ENCODE results near the gene PMEPA1.

PMEPA1 gene

DNA sequence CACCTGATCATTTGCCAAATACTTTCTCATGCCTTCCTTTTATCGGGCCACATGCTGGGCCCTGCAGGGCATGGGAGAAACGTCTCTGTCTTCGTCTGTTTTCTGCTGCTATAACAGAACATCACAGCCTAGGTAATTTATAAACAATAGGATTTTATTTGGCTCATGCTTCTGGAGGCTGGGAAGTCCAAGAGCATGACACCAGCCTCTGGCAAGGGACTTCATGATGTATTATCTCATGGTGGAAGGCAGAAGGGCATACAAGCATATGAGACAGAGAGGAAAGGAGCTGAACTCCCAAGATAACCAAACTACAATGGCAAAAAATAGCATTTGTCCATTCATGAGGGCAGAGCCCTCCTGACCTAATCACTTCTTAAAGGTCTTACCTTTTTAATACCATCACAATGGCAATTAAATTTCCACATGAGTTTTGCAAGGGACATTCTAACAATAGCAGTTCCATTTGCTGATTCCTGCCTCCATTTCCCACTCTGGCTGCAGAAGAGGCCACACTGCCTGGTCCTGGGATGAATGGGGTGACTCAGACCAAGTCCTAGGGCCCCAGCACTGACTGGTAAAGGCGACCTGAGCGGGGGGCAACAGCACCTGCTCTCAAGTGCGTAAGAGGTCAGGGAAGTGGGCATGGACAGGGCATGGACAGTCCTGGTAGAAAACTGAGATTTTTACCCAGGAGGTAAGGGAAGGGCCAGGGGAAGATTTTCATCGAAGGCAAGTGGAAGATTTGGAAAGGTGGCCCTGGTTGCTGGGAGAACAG is 84.4 kb downstream of the PMEPA1 start:
- no peak overlapping the region for H3K4me3 ChIP-seq (ENCODE audit: low read depth, low read length)
- TF ChIP-seq ZBTB1 (tag by site-specific recombination; IDR thresholded peaks at IDR 0.05) (no peak), SETDB1 (IDR thresholded peaks at IDR 0.05; ENCODE audit: insufficient read length, low read length) (peak; percentile 59)
- CTCF ChIA-PET, result interaction anchor here (0.8 to 4.6 kb wide), 2 partner anchors 462 to 555 kb away, joined by 4 to 50 read pairs; no protein-coding TSS in a partner anchor
- no peaks in the 10 kb centered on the region for H3K4me1 ChIP-seq (ENCODE audit: control insufficient read depth, insufficient read depth, low read length)
- H3K9me3 ChIP-seq (ENCODE audit: control insufficient read depth, insufficient read depth, low read depth, low read length), result no peaks in the 10 kb centered on the region
- no peak overlapping the region for H3K27ac ChIP-seq (ENCODE audit: extremely low read depth, low read depth, low read length)
- POLR2A ChIA-PET, result no interaction called here
- no peaks in the 10 kb centered on the region for H3K36me3 ChIP-seq (ENCODE audit: control insufficient read depth in 2 of 2, insufficient read depth in 1 of 2, low read length in 2 of 2)

DNA sequence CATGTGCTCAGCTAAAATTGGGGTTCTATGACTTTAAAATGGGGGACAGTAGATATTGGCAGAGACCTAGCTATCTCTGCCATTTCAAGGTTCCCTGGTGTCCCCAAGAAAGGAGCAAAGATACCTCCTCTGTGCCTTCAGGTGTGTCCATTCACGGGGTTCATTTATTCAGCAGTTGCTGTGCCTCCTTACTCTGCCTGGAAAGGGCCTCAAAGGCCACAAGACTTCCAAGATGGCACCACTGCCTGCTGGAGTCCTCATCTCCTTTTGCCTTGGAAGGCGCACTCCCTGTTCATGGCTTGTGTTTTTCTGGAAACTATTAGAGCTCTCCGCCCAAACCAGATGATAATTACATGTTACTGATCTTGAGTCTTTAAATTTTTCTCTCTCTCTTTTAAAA is 85.7 kb downstream of the PMEPA1 start:
- H3K27ac ChIP-seq (ENCODE audit: extremely low read depth, low read depth, low read length), result no peak overlapping the region

More for the DNA sequence above, 85.7 kb downstream of the PMEPA1 start:
- Histone ChIP-seq H3K36me3 (ENCODE audit: control insufficient read depth in 2 of 2, insufficient read depth in 1 of 2, low read length in 2 of 2) (no peaks in the 10 kb centered on the region), H3K4me3 (ENCODE audit: low read depth, low read length) (no peak overlapping the region), H3K4me1 (ENCODE audit: control insufficient read depth, insufficient read depth, low read length) (peaks cover 3% of the 10 kb centered on the region; the same call in 1 of the 2 replicates), H3K9me3 (ENCODE audit: control insufficient read depth, insufficient read depth, low read depth, low read length) (no peaks in the 10 kb centered on the region)
- ChIA-PET CTCF (interaction anchor here (0.7 to 4.6 kb wide), 3 partner anchors 18 to 612 kb away, joined by 3 to 50 read pairs (median 3); no protein-coding TSS in a partner anchor), POLR2A (no interaction called here)
- no peak for TF ChIP-seq BCL11A (tag by site-specific recombination; IDR thresholded peaks at IDR 0.05; ENCODE audit: low read depth)
- TF ChIP-seq ZNF302 (tag by site-specific recombination; IDR thresholded peaks at IDR 0.05; ENCODE audit: low read depth), result no peak
- TF ChIP-seq ZNF292 (tag by site-specific recombination; IDR thresholded peaks at IDR 0.05; ENCODE audit: borderline replicate concordance, low read depth), result no peak
- TF ChIP-seq, protein P1, sequence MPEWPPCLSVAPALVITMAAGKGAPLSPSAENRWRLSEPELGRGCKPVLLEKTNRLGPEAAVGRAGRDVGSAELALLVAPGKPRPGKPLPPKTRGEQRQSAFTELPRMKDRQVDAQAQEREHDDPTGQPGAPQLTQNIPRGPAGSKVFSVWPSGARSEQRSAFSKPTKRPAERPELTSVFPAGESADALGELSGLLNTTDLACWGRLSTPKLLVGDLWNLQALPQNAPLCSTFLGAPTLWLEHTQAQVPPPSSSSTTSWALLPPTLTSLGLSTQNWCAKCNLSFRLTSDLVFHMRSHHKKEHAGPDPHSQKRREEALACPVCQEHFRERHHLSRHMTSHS (tag by site-specific recombination; IDR thresholded peaks at IDR 0.05), result no peak
- TF ChIP-seq, protein P2, sequence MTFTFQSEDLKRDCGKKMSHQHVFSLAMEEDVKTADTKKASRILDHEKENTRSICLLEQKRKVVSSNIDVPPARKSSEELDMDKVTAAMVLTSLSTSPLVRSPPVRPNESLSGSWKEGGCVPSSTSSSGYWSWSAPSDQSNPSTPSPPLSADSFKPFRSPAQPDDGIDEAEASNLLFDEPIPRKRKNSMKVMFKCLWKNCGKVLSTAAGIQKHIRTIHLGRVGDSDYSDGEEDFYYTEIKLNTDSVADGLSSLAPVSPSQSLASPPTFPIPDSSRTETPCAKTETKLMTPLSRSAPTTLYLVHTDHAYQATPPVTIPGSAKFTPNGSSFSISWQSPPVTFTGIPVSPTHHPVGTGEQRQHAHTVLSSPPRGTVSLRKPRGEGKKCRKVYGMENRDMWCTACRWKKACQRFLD (tag by site-specific recombination; IDR thresholded peaks at IDR 0.05), result no peak
- TF ChIP-seq RBAK (tag by site-specific recombination; IDR thresholded peaks at IDR 0.05), result no peak
- TF ChIP-seq MEIS1 (CRISPR knock-in tag; IDR thresholded peaks at IDR 0.05; ENCODE audit: borderline replicate concordance), result no peak
- TF ChIP-seq, protein P3, sequence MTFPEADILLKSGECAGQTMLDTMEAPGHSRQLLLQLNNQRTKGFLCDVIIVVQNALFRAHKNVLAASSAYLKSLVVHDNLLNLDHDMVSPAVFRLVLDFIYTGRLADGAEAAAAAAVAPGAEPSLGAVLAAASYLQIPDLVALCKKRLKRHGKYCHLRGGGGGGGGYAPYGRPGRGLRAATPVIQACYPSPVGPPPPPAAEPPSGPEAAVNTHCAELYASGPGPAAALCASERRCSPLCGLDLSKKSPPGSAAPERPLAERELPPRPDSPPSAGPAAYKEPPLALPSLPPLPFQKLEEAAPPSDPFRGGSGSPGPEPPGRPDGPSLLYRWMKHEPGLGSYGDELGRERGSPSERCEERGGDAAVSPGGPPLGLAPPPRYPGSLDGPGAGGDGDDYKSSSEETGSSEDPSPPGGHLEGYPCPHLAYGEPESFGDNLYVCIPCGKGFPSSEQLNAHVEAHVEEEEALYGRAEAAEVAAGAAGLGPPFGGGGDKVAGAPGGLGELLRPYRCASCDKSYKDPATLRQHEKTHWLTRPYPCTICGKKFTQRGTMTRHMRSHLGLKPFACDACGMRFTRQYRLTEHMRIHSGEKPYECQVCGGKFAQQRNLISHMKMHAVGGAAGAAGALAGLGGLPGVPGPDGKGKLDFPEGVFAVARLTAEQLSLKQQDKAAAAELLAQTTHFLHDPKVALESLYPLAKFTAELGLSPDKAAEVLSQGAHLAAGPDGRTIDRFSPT (tag by site-specific recombination; IDR thresholded peaks at IDR 0.05), result no peak
- no peak for TF ChIP-seq ZNF19 (tag by site-specific recombination; IDR thresholded peaks at IDR 0.05; ENCODE audit: low read depth)
- TF ChIP-seq, protein P4, sequence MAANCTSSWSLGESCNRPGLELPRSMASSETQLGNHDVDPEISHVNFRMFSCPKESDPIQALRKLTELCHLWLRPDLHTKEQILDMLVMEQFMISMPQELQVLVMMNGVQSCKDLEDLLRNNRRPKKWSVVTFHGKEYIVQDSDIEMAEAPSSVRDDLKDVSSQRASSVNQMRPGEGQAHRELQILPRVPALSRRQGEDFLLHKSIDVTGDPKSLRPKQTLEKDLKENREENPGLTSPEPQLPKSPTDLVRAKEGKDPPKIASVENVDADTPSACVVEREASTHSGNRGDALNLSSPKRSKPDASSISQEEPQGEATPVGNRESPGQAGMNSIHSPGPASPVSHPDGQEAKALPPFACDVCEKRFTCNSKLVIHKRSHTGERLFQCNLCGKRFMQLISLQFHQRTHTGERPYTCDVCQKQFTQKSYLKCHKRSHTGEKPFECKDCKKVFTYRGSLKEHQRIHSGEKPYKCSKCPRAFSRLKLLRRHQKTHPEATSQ (tag by site-specific recombination; IDR thresholded peaks at IDR 0.05), result no peak
- no peak for TF ChIP-seq ZNF138 (tag by site-specific recombination; IDR thresholded peaks at IDR 0.05; ENCODE audit: borderline replicate concordance)
- TF ChIP-seq ZNF416 (tag by site-specific recombination; IDR thresholded peaks at IDR 0.05), result no peak
- TF ChIP-seq ZNF311 (tag by site-specific recombination; IDR thresholded peaks at IDR 0.05; ENCODE audit: borderline replicate concordance), result no peak
- TF ChIP-seq ZNF521 (tag by site-specific recombination; IDR thresholded peaks at IDR 0.05), result no peak
- no peak for TF ChIP-seq ZNF423 (tag by site-specific recombination; IDR thresholded peaks at IDR 0.05)
- TF ChIP-seq, protein P5, sequence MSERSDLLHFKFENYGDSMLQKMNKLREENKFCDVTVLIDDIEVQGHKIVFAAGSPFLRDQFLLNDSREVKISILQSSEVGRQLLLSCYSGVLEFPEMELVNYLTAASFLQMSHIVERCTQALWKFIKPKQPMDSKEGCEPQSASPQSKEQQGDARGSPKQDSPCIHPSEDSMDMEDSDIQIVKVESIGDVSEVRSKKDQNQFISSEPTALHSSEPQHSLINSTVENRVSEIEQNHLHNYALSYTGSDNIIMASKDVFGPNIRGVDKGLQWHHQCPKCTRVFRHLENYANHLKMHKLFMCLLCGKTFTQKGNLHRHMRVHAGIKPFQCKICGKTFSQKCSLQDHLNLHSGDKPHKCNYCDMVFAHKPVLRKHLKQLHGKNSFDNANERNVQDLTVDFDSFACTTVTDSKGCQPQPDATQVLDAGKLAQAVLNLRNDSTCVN (tag by site-specific recombination; optimal IDR thresholded peaks at IDR 0.05), result no peak
- no peak for TF ChIP-seq ZNF202 (tag by site-specific recombination; IDR thresholded peaks at IDR 0.05; ENCODE audit: borderline replicate concordance)
- TF ChIP-seq ZNF530 (tag by site-specific recombination; IDR thresholded peaks at IDR 0.05; ENCODE audit: low read depth), result no peak
